ENCODE data around the gene HTR3D.

The HTR3D gene

GRCh38 chr3:184073621-184074020, 42.1 kb downstream of the HTR3D start:
- no peak for DNase-seq
- TF ChIP-seq GATA1 (IDR thresholded peaks at IDR 0.05; ENCODE audit: low read depth, low read length) (no peak), POLR2A (IDR thresholded peaks at IDR 0.05; ENCODE audit: low read length) (no peak)

- no peak for TF ChIP-seq POLR2A (IDR thresholded peaks at IDR 0.05; ENCODE audit: low read length)
- no peak for DNase-seq
Measured at GRCh38 chr3:184075901-184076300, 44.4 kb downstream of the HTR3D start.

DNA sequence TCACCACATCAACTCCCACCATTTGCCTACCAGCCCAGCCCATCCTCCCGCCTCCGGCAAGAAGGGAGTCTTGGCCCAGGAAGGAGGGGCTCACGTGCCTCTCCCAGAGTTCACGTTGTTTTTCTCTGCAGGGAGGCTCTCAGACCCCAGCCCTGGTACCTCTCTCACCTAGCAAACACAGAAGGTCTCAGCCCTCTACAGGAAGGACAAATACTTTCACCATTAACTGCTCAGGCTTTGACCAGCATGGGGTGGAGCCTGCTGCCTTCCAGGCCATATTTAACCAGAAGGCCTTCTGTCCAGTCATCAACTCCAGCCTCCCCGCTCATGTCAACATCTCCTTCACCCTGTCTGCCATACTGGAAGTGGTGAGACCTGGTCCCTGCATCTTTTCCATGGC, 46.3 kb downstream of the HTR3D start:
- no peak for DNase-seq
- no peak for TF ChIP-seq GATA1 (IDR thresholded peaks at IDR 0.05; ENCODE audit: low read depth, low read length)
- TF ChIP-seq POLR2A (IDR thresholded peaks at IDR 0.05; ENCODE audit: low read length), result no peak

GRCh38 chr3:184078851-184079250, 47.3 kb downstream of the HTR3D start:
- no peak for TF ChIP-seq GATA1 (IDR thresholded peaks at IDR 0.05; ENCODE audit: low read depth, low read length)
- TF ChIP-seq POLR2A (IDR thresholded peaks at IDR 0.05; ENCODE audit: low read length), result no peak
- DNase-seq, result no peak

DNA sequence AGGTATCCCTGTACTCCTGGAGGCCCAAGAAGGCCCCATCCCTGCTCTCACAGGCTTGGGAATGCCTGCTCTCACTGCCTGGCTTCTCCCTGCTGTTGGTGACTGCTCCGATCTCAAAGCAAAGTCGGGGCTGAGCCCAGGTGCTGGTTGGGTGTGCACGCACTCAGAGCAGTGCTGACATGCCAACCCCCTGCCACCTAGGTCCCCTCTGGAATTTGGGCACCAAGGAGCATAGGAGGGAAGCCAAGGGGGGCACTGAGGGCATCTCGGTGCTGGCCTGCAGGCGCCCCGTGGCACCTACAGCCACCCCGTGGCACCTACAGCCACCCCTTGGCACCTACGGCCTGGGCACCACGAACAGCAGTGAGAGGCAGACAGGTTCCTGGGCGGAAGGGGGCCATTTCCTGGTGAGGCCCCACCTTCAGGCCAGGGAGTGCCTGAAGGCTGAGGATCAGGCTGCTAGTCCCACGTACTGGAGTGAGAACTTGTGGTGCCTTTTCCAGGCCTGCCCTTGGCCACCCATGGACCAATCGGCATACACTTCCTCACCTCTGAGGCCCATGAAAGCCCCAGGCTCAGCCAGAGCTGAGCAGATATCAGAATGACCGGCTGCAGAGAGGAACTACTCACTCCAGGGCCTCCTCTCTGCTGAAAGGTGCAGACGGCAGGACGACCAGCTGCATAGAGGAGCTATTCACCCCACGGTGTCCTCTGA, 49.7 kb downstream of the HTR3D start:
- DNase-seq, result no peak
- TF ChIP-seq GATA1 (IDR thresholded peaks at IDR 0.05; ENCODE audit: low read depth, low read length) (no peak), POLR2A (IDR thresholded peaks at IDR 0.05; ENCODE audit: low read length) (no peak)

- no peak for TF ChIP-seq GATA1 (IDR thresholded peaks at IDR 0.05; ENCODE audit: low read depth, low read length)
- DNase-seq, result no peak
Measured at GRCh38 chr3:184082034-184082433, 50.5 kb downstream of the HTR3D start.

- no peak for TF ChIP-seq GATA1 (IDR thresholded peaks at IDR 0.05; ENCODE audit: low read depth, low read length)
- TF ChIP-seq POLR2A (IDR thresholded peaks at IDR 0.05; ENCODE audit: low read length), result no peak
- DNase-seq, result no peak
Measured at GRCh38 chr3:184082465-184082864, 50.9 kb downstream of the HTR3D start.

DNA sequence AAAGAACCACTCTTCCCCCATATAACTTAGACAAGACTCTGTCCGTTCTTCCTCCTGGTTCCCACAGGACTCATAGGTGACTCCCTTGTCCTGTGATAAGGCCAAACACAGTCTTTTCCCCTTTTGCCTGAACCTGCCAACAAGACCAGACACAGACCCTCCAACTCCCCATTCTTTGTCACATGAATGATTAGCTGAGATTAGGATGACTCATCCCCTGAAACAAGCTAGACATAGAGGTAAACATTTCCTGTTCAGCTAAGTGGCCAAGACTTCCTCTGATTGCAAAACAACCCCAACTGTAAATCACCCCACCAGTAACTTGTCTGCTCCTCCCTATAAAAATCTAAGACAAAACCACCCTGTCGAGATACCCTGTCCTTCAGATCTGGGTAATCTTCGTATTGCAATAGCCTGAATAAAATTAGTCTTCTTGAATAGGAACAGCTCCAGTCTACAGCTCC, 53.9 kb downstream of the HTR3D start:
- TF ChIP-seq GATA1 (IDR thresholded peaks at IDR 0.05; ENCODE audit: low read depth, low read length) (no peak), POLR2A (IDR thresholded peaks at IDR 0.05; ENCODE audit: low read length) (no peak)
- DNase-seq, result peak in 1 of 2 experiments; percentile 3
